GM19468 (cell line): Measurements from ENCODE around the gene CYP2D6.
"Not testable (repeated sequence)": the region's sequence is repeated elsewhere in the genome, so short reads cannot be mapped to it uniquely, and the experiment has no call there.

ENCODE experiments used
- ATAC-seq: cut with Tn5 transposase; IDR thresholded peaks from one replicate; pipeline ENCODE4 v1.9.1; 2021; ENCODE audit warnings: mild to moderate bottlenecking, moderate library complexity, moderate number of reproducible peaks; ENCODE audit not compliant: unreplicated experiment; ENCODE audit errors: extremely low read depth

The CYP2D6 gene

GRCh38 chr22:42138122-42138770 is 7.6 kb upstream of the CYP2D6 start:
- ATAC-seq: no peak

GRCh38 chr22:42135688-42136087 is 5.1 kb upstream of the CYP2D6 start:
- not testable (repeated sequence) for ATAC-seq

- ATAC-seq: no peak
Observed at GRCh38 chr22:42134100-42135020, 3.8 kb upstream of the CYP2D6 start.

- ATAC-seq: no peak
Observed at GRCh38 chr22:42132457-42132856, 1.8 kb upstream of the CYP2D6 start.

- no peak for ATAC-seq
Observed at GRCh38 chr22:42131562-42131961, 952 bp upstream of the CYP2D6 start.

GRCh38 chr22:42130182-42130581 is 428 bp downstream of the CYP2D6 start:
- ATAC-seq: not testable (repeated sequence)

- ATAC-seq: not testable (repeated sequence)
Observed at GRCh38 chr22:42128776-42129694, 1.6 kb downstream of the CYP2D6 start.

GRCh38 chr22:42128007-42128406 is 2.6 kb downstream of the CYP2D6 start:
- not testable (repeated sequence) for ATAC-seq

GRCh38 chr22:42127606-42128005 is 3.0 kb downstream of the CYP2D6 start:
- ATAC-seq: no peak

- not testable (repeated sequence) for ATAC-seq
Observed at GRCh38 chr22:42123529-42123928, 7.1 kb downstream of the CYP2D6 start.

GRCh38 chr22:42120231-42121021 is 10.2 kb downstream of the CYP2D6 start:
- not testable (repeated sequence) for ATAC-seq

- ATAC-seq: no peak
Observed at GRCh38 chr22:42116848-42117424, 13.7 kb downstream of the CYP2D6 start.

GRCh38 chr22:42115420-42115830 is 15.2 kb downstream of the CYP2D6 start:
- not testable (repeated sequence) for ATAC-seq

- ATAC-seq: no peak
Observed at GRCh38 chr22:42114721-42115120, 15.9 kb downstream of the CYP2D6 start.

GRCh38 chr22:42112793-42113192 is 17.8 kb downstream of the CYP2D6 start:
- not testable (repeated sequence) for ATAC-seq

- ATAC-seq: no peak
Observed at GRCh38 chr22:42111798-42112197, 18.8 kb downstream of the CYP2D6 start.

GRCh38 chr22:42108848-42109247 is 21.8 kb downstream of the CYP2D6 start:
- ATAC-seq: no peak

- ATAC-seq: not testable (repeated sequence)
Observed at GRCh38 chr22:42104332-42104860, 26.2 kb downstream of the CYP2D6 start.

GRCh38 chr22:42101199-42101598 is 29.4 kb downstream of the CYP2D6 start:
- no peak for ATAC-seq
